PFSK-1 (cell line): ENCODE measurements around the gene USB1.

Experiments used
- FOXP2 ChIP-seq: optimal IDR thresholded peaks from 2 replicates; pipeline ENCODE3; 2011; ENCODE audit warnings: borderline replicate concordance, control low read depth, inconsistent platforms; ENCODE audit not compliant: insufficient read depth; ENCODE audit errors: extremely low read length, extremely low read depth
- POLR2AphosphoS5 ChIP-seq: IDR thresholded peaks from 2 replicates; pipeline ENCODE4 v1.6.1; 2012; ENCODE audit warnings: low read depth, mild to moderate bottlenecking, control low read depth, low read length, moderate library complexity
- REST ChIP-seq, 2 experiments: IDR thresholded peaks; 2 replicates each; pipeline versions ENCODE4 v1.6.1 to v1.8.0; 2011 to 2012; ENCODE audit warnings: low read depth in 2 of 2, low read length in 2 of 2, control low read depth in 1 of 2, inconsistent platforms in 1 of 2, mild to moderate bottlenecking in 1 of 2, moderate library complexity in 1 of 2; ENCODE audit not compliant: insufficient read depth in 1 of 2
- SIN3A ChIP-seq: IDR thresholded peaks from 2 replicates; pipeline ENCODE4 v1.6.1; 2012; ENCODE audit warnings: mild to moderate bottlenecking, low read length, moderate library complexity, borderline replicate concordance; ENCODE audit not compliant: insufficient read depth
- TAF1 ChIP-seq: IDR thresholded peaks from 2 replicates; pipeline ENCODE4 v1.6.1; 2012; ENCODE audit warnings: low read length, control low read depth, borderline replicate concordance; ENCODE audit not compliant: insufficient read depth

Gene USB1

GRCh38 chr16:58013201-58013956 is 12.2 kb downstream of the USB1 start:
- no peak for TF ChIP-seq FOXP2
- no peak for TF ChIP-seq REST (IDR thresholded peaks at IDR 0.05; ENCODE audit: insufficient read depth in 1 of 2, low read depth in 2 of 2, low read length in 2 of 2)
- no peak for TF ChIP-seq SIN3A
- no peak for TF ChIP-seq POLR2AphosphoS5
- TF ChIP-seq TAF1, result no peak

GRCh38 chr16:58016840-58017446 is 15.7 kb downstream of the USB1 start:
- TF ChIP-seq FOXP2 (no peak), REST (IDR thresholded peaks at IDR 0.05; ENCODE audit: insufficient read depth in 1 of 2, low read depth in 2 of 2, low read length in 2 of 2) (no peak), TAF1 (no peak), POLR2AphosphoS5 (no peak), SIN3A (no peak)

- TF ChIP-seq POLR2AphosphoS5 (no peak), TAF1 (no peak), REST (IDR thresholded peaks at IDR 0.05; ENCODE audit: insufficient read depth in 1 of 2, low read depth in 2 of 2, low read length in 2 of 2) (no peak), FOXP2 (no peak), SIN3A (no peak)
Measured at GRCh38 chr16:58018803-58019202, 17.6 kb downstream of the USB1 start.

GRCh38 chr16:58019866-58020538 is 18.8 kb downstream of the USB1 start:
- TF ChIP-seq SIN3A (no peak), POLR2AphosphoS5 (no peak), REST (IDR thresholded peaks at IDR 0.05; ENCODE audit: insufficient read depth in 1 of 2, low read depth in 2 of 2, low read length in 2 of 2) (no peak), FOXP2 (no peak), TAF1 (no peak)
